HCT116 (cell line): ENCODE data around the gene MYPN. TPM values are rescaled to one million over a fixed set of nuclear protein-coding genes. Genes with fewer than 3 reads are reported as not detected.

Experiments
- ATAC-seq: fragments of 200-7000 bp; cut with Tn5 transposase; 2 replicates; pipeline ENCODE4 v1.9.1; 2020; ENCODE audit warnings: mild to moderate bottlenecking, moderate library complexity
- BruUV-seq: library from RNA; stranded (reverse); fragments of 400-500 nt; replicated peaks from 2 replicates; lab custom pipeline; 2021; lab: Mats Ljungman, UMichigan
- CTCF ChIA-PET: fragments of 300-600 bp; sonication (Branson Sonifier 250); formaldehyde crosslinking; loops from one replicate; lab custom pipeline; 2021; ENCODE audit warnings: antibody characterized with exemption; lab: Charles Lee
- POLR2A ChIA-PET: fragments of 300-600, 350-600 bp; sonication (Branson Sonifier 250); formaldehyde crosslinking; loops from one replicate; lab custom pipeline; 2021; ENCODE audit warnings: antibody characterized with exemption; lab: Charles Lee
- RAD21 ChIA-PET, 2 experiments: fragments of 300-600 bp; sonication (Branson Sonifier 250); formaldehyde crosslinking; loops; one replicate each; lab custom pipeline; 2023; ENCODE audit warnings: low total read pairs in 2 of 2; ENCODE audit not compliant: uncharacterized antibody in 2 of 2, unreplicated experiment in 2 of 2, low non-redundant PET in 1 of 2; lab: Charles Lee
- DNase-seq: peaks from one replicate; pipeline ENCODE4 v3.0.0-alpha.2; 2010; ENCODE audit warnings: low read depth, low spot score
- H2AFZ ChIP-seq: fragments of 200-600 bp; shearing (Covaris generic), sonication (generic); 2 replicates; pipeline ENCODE4 v1.6.1; 2017; ENCODE audit warnings: low read depth, mixed run types, mixed read lengths, antibody characterized with exemption, low read length; ENCODE audit not compliant: poor library complexity, severe bottlenecking
- H3K27ac ChIP-seq: 2 replicates; pipeline ENCODE4 v1.5.1; 2012; ENCODE audit warnings: low read depth, low read length
- H3K27me3 ChIP-seq: fragments of 200-600 bp; sonication (generic); 2 replicates; pipeline ENCODE4 v1.6.1; 2016; ENCODE audit warnings: mixed run types, low read length, mixed read lengths; ENCODE audit not compliant: insufficient read depth
- H3K36me3 ChIP-seq, 2 experiments: fragments of 200-500 bp in 1 of 2; fragments of 200-600 bp in 1 of 2; sonication (Bioruptor generic) in 1 of 2; sonication (generic) in 1 of 2; 2 replicates each; pipeline versions ENCODE4 v1.5.1 to v1.6.1; 2014 to 2016; ENCODE audit warnings: low read length in 2 of 2, inconsistent platforms in 1 of 2, mixed read lengths in 1 of 2, mixed run types in 1 of 2; ENCODE audit not compliant: insufficient read depth in 2 of 2, control insufficient read depth in 1 of 2
- H3K4me1 ChIP-seq, 2 experiments: fragments of 200-600 bp in 1 of 2; sonication (generic) in 1 of 2; 2 replicates each; pipeline versions ENCODE4 v1.5.1 to v1.6.1; 2012 to 2017; ENCODE audit warnings: low read length in 2 of 2, inconsistent platforms in 1 of 2, mild to moderate bottlenecking in 1 of 2, mixed read lengths in 1 of 2, mixed run types in 1 of 2, moderate library complexity in 1 of 2; ENCODE audit not compliant: insufficient read depth in 2 of 2, control insufficient read depth in 1 of 2
- H3K4me2 ChIP-seq: fragments of 200-600 bp; sonication (generic); 2 replicates; pipeline ENCODE4 v1.6.1; 2017; ENCODE audit warnings: mixed run types, low read length, mixed read lengths
- H3K4me3 ChIP-seq, 2 experiments: fragments of 200-600 bp in 1 of 2; sonication (generic) in 1 of 2; replicated peaks in 1 of 2; 2 replicates each; pipeline ENCODE4 v1.5.1; 2011 to 2016; ENCODE audit warnings: low read length in 2 of 2, control low read depth in 1 of 2, low read depth in 1 of 2, mild to moderate bottlenecking in 1 of 2, mixed read lengths in 1 of 2, mixed run types in 1 of 2
- H3K79me2 ChIP-seq: fragments of 200-600 bp; sonication (generic); 2 replicates; pipeline ENCODE4 v1.6.1; 2017; ENCODE audit warnings: mild to moderate bottlenecking, mixed run types, low read length, moderate library complexity, mixed read lengths; ENCODE audit not compliant: insufficient read depth
- H3K9ac ChIP-seq: fragments of 200-600 bp; sonication (generic); 2 replicates; pipeline ENCODE4 v1.6.1; 2016; ENCODE audit warnings: low read length, mixed read lengths
- H3K9me2 ChIP-seq: fragments of 200-600 bp; sonication (generic), shearing (Covaris generic); 2 replicates; pipeline ENCODE4 v1.6.1; 2017; ENCODE audit warnings: mixed run types, mild to moderate bottlenecking, moderate library complexity; ENCODE audit not compliant: insufficient read depth
- H3K9me3 ChIP-seq, 2 experiments: fragments of 200-500 bp in 1 of 2; fragments of 200-600 bp in 1 of 2; sonication (Bioruptor generic) in 1 of 2; sonication (generic) in 1 of 2; 2 replicates each; pipeline ENCODE4 v1.6.1; 2014 to 2017; ENCODE audit warnings: low read length in 2 of 2, mixed read lengths in 2 of 2, inconsistent platforms in 1 of 2, low read depth in 1 of 2, mild to moderate bottlenecking in 1 of 2, mixed run types in 1 of 2, moderate library complexity in 1 of 2; ENCODE audit not compliant: control insufficient read depth in 1 of 2, insufficient read depth in 1 of 2
- H4K20me1 ChIP-seq: fragments of 200-600 bp; sonication (generic), shearing (Covaris generic); 2 replicates; pipeline ENCODE4 v1.6.1; 2017; ENCODE audit warnings: mixed run types, mild to moderate bottlenecking, moderate library complexity; ENCODE audit not compliant: insufficient read depth
- ATF3 ChIP-seq: IDR thresholded peaks from 2 replicates; pipeline ENCODE4 v1.6.1; 2012
- CTCF ChIP-seq, 3 experiments: fragments of 200-600 bp in 1 of 3; sonication (generic) in 1 of 3; IDR thresholded peaks in 2 of 3; conservative IDR thresholded peaks in 1 of 3; 2 replicates each; pipeline ENCODE4 v1.5.1; 2012 to 2017; ENCODE audit warnings: low read depth in 2 of 3, low read length in 2 of 3, antibody characterized with exemption in 1 of 3, borderline replicate concordance in 1 of 3, control low read depth in 1 of 3, mild to moderate bottlenecking in 1 of 3, mixed read lengths in 1 of 3, mixed run types in 1 of 3, moderate library complexity in 1 of 3; ENCODE audit not compliant: insufficient read depth in 1 of 3
- ELF1 ChIP-seq: IDR thresholded peaks from 2 replicates; pipeline ENCODE4 v1.6.1; 2012; ENCODE audit warnings: low read depth, borderline replicate concordance
- EZH2 ChIP-seq: fragments of 200-600 bp; sonication (generic); IDR thresholded peaks from 2 replicates; pipeline ENCODE4 v1.6.1; 2017; ENCODE audit warnings: antibody characterized with exemption, mixed run types
- JUND ChIP-seq: IDR thresholded peaks from 2 replicates; pipeline ENCODE4 v1.6.1; 2012
- SRF ChIP-seq: IDR thresholded peaks from 2 replicates; pipeline ENCODE4 v1.6.1; 2012; ENCODE audit warnings: low read depth
- TCF7L2 ChIP-seq: IDR thresholded peaks from 2 replicates; pipeline ENCODE4 v1.7.0; 2011; ENCODE audit warnings: borderline replicate concordance, inconsistent platforms; ENCODE audit not compliant: insufficient read depth, insufficient read length; ENCODE audit errors: extremely low read depth
- YY1 ChIP-seq: IDR thresholded peaks from 2 replicates; pipeline ENCODE4 v1.6.1; 2011; ENCODE audit warnings: low read length, low read depth, moderate library complexity, mild to moderate bottlenecking; ENCODE audit not compliant: insufficient replicate concordance; ENCODE audit errors: extremely low read depth
- ZFX ChIP-seq: fragments of 450-650 bp; IDR thresholded peaks from 2 replicates; pipeline ENCODE4 v1.6.1; 2017
- ZNF274 ChIP-seq: fragments of 200-500 bp; sonication (Bioruptor generic); IDR thresholded peaks from 2 replicates; pipeline ENCODE4 v1.6.1; 2014; ENCODE audit warnings: mild to moderate bottlenecking, low read depth, low read length, inconsistent platforms
- intact Hi-C: fragments of 100-400 bp; cut with micrococcal nuclease; formaldehyde crosslinking; loops from 2 replicates; pipeline ENCODE4 v1.10.0; 2022
- total RNA-seq: library from RNA; stranded (reverse); gene quantifications from one replicate; pipeline ENCODE4 v1.2.1, GENCODE V29; 2021; ENCODE audit not compliant: unreplicated experiment

The MYPN gene
- total RNA-seq, 1 experiment from 2014 or later, result 0.34 TPM

GRCh38 chr10:68137171-68137570 is 27.9 kb downstream of the MYPN start:
- intact Hi-C loops, result loop anchor here (2.0 kb wide), 1 partner anchor 42 kb away; no protein-coding TSS in a partner anchor
- Histone ChIP-seq H3K27me3 (no peaks in the 10 kb centered on the region), H2AFZ (peak overlapping the region; percentile 5), H3K36me3 (no peaks in the 10 kb centered on the region), H3K4me3 (no peak overlapping the region), H4K20me1 (no peaks in the 10 kb centered on the region), H3K4me1 (peaks cover 23 to 53% of the 10 kb centered on the region in 2 experiments), H3K9me2 (no peaks in the 10 kb centered on the region), H3K9me3 (no peaks in the 10 kb centered on the region), H3K9ac (peak overlapping the region; percentile 31), H3K4me2 (peak overlapping the region; percentile 77), H3K27ac (peak overlapping the region; percentile 57; the same call in 1 of the 2 replicates), H3K79me2 (no peaks in the 10 kb centered on the region)
- CTCF ChIA-PET, result interaction anchor here (0.8 kb wide), 1 partner anchor 12 kb away, joined by 3 read pairs; no protein-coding TSS in a partner anchor
- BruUV-seq, result no TSS peak
- DNase-seq (no peak), ATAC-seq (no peak)
- RAD21 ChIA-PET, result no interaction called here
- POLR2A ChIA-PET, result no interaction called here
- TF ChIP-seq ZNF274 (no peak), ATF3 (no peak), CTCF (IDR thresholded peaks at IDR 0.05 in 2 of 3, conservative IDR thresholded peaks at IDR 0.05 in 1 of 3; ENCODE audit: borderline replicate concordance in 1 of 3, insufficient read depth in 1 of 3, low read depth in 2 of 3, low read length in 2 of 3) (no peak), JUND (no peak), YY1 (no peak), SRF (no peak), ZFX (no peak), ELF1 (no peak), EZH2 (no peak), TCF7L2 (no peak)
